ENCODE data around the gene ARHGEF40. TPM values are rescaled to one million over a fixed set of nuclear protein-coding genes. Genes with fewer than 3 reads are reported as not detected.

The ARHGEF40 gene
- total RNA-seq, 3 donors from 2014 or later, result 44.3 to 69.3 (median 47.8) TPM

DNA sequence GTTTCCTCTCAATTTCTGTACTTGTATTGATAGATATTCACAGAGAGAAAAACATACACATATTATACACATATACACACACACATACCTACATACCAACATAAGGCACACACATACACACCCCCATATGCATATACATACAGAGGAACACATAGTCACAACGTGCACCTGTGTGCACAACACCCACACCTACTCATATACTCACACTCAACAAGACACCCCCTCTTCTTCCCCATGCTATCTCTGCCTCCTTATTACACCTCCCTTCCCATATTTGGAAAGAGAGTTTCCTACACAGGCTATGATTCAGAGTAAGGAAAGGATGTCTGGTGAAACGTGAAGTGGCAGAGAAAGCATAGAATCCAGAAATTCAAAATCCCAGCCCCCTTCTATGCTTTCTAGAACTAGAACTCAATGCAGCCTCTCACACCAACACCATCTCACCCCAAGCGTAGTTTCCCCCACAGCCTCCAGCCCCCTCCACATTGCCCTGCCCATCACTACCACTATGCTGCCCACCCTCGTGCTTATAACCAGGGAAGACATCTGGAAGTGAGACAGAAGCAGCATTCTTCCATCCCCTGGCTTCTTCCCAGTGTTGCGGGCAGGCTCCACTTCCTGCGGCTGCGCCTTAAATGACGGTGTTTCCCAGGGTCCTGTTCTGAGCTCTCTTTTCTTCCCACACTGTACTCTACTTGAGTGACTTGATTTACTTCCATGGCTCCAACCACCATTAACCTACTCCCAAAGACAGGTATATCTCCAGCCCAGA is 10.1 kb upstream of the ARHGEF40 start:
- no peak for TF ChIP-seq CTCF (IDR thresholded peaks at IDR 0.05)

DNA sequence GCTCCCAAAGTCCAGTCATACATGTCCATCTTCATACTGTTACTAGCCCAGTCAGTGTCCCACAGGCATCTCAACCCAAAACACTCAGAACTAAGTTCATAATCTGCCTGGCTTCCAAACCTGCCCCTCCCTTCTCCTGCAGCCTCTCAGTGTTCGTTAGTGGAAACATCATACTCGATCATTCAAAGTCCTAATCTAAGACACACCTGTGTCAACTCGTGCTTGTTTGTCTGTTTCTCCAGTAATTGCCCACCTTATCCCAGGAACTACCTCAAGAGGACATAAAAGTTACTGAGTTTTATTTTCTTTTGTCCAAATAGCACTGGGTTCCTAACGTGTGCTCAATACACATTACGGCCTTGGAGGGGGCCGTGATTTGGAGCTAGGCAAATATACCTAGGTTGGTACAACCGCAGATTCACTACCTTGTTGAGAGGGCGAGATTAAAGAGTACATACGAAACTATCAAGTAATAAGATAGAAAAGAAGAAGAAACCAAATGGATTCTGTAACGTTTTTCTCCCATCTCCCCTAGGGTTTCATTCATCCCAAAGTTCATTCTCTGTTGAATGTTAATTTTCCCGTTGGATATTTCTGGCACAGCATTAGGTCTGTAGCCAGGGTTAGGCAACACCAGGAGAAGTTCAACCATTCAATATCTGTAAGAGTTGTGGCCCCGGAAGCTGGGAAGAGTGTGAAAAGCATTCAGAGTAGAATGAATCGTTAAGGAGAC is 9.3 kb upstream of the ARHGEF40 start:
- TF ChIP-seq CTCF (IDR thresholded peaks at IDR 0.05), result no peak
- Histone ChIP-seq H3K4me1 (ENCODE audit: low read depth) (peaks cover 7% of the 10 kb centered on the region), H3K36me3 (ENCODE audit: low read depth) (no peaks in the 10 kb centered on the region), H3K4me3 (no peak overlapping the region), H3K9me3 (no peaks in the 10 kb centered on the region)
- DNase-seq (peak in 1 of 3 donors; percentile 67), ATAC-seq (peak; percentile 69)
- intact Hi-C loops (cut with DNase I, micrococcal nuclease), result no loop called here

More for the DNA sequence above, 10.1 kb upstream of the ARHGEF40 start:
- intact Hi-C loops (cut with DNase I, micrococcal nuclease), result no loop called here
- peaks cover 12% of the 10 kb centered on the region for H3K4me1 ChIP-seq (ENCODE audit: low read depth)
- H3K36me3 ChIP-seq (ENCODE audit: low read depth), result no peaks in the 10 kb centered on the region
- peak; percentile 8 for ATAC-seq
- no peaks in the 10 kb centered on the region for H3K9me3 ChIP-seq
- no peak for DNase-seq
- no peak overlapping the region for H3K4me3 ChIP-seq

DNA sequence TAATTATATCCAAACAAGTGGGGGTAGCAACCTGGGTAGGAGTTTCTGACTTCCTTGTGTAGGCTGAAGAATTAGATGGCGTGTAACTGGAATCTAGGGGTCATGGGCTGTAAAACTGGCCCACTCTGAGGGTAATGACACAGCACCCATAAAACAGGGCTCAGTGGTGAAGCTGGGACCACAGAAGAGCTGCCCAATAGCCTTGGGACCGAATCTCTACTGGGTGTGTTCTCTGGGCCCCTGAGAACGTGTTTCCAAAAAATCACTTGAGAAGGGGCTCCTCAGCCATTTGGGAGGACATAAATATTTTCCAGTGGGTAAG is 8.8 kb upstream of the ARHGEF40 start:
- no peak for DNase-seq
- intact Hi-C loops (cut with DNase I, micrococcal nuclease), result no loop called here
- ATAC-seq, result no peak
- Histone ChIP-seq H3K9me3 (no peaks in the 10 kb centered on the region), H3K36me3 (ENCODE audit: low read depth) (no peaks in the 10 kb centered on the region), H3K4me3 (no peak overlapping the region), H3K4me1 (ENCODE audit: low read depth) (peaks cover 3% of the 10 kb centered on the region)
- no peak for TF ChIP-seq CTCF (IDR thresholded peaks at IDR 0.05)

- no peak for DNase-seq
- Histone ChIP-seq H3K4me3 (no peak overlapping the region), H3K9me3 (no peaks in the 10 kb centered on the region), H3K4me1 (ENCODE audit: low read depth) (peaks cover 1% of the 10 kb centered on the region), H3K36me3 (ENCODE audit: low read depth) (no peaks in the 10 kb centered on the region)
- no peak for ATAC-seq
- no peak for TF ChIP-seq CTCF (IDR thresholded peaks at IDR 0.05)
- intact Hi-C loops (cut with DNase I, micrococcal nuclease), result no loop called here
These were observed 6.6 kb upstream of the ARHGEF40 start for GRCh38 chr14:21063479-21063878.

GRCh38 chr14:21066882-21067502 is 3.1 kb upstream of the ARHGEF40 start:
- intact Hi-C loops (cut with DNase I, micrococcal nuclease), result no loop called here

More at GRCh38 chr14:21066882-21067502, 3.1 kb upstream of the ARHGEF40 start:
- Histone ChIP-seq H3K4me1 (ENCODE audit: low read depth) (peaks cover 21% of the 10 kb centered on the region), H3K4me3 (no peak overlapping the region), H3K9me3 (no peaks in the 10 kb centered on the region), H3K36me3 (ENCODE audit: low read depth) (no peaks in the 10 kb centered on the region)
- DNase-seq, result peak in 1 of 3 donors; percentile 28
- no peak for TF ChIP-seq CTCF (IDR thresholded peaks at IDR 0.05)
- no peak for ATAC-seq

Data from mucosa of descending colon (tissue), 3 donors.